ENCODE measurements around the gene ADCK2. TPM values are rescaled to one million over a fixed set of nuclear protein-coding genes. Genes with fewer than 3 reads are reported as not detected.
A peak's percentile ranks its signal among the peaks of the same experiment; 100 is the strongest.

ADCK2 gene
- total RNA-seq, 2 experiments from 2014 or later = 20.6 to 20.8 TPM

GRCh38 chr7:140677496-140677895, 4.8 kb downstream of the ADCK2 start:
- H3K4me3 Mint-ChIP-seq = no peak overlapping the region
- H3K27me3 Mint-ChIP-seq (ENCODE audit: low read depth) = no peaks in the 10 kb centered on the region
- no peaks in the 10 kb centered on the region for H3K9me3 Mint-ChIP-seq (ENCODE audit: insufficient read depth)
- no peak overlapping the region for H3K27ac Mint-ChIP-seq
- DNase-seq (no peak), ATAC-seq (no peak)
- ChIA-PET CTCF (no interaction called here), POLR2A (no interaction called here)
- peaks cover 26% of the 10 kb centered on the region for H3K4me1 Mint-ChIP-seq (ENCODE audit: low read depth)
- H3K36me3 Mint-ChIP-seq (ENCODE audit: low read depth) = peaks cover 39% of the 10 kb centered on the region

- Mint-ChIP-seq H3K4me3 (no peak overlapping the region), H3K9me3 (ENCODE audit: insufficient read depth) (no peaks in the 10 kb centered on the region), H3K4me1 (ENCODE audit: low read depth) (peaks cover 26% of the 10 kb centered on the region), H3K27me3 (ENCODE audit: low read depth) (no peaks in the 10 kb centered on the region), H3K27ac (no peak overlapping the region), H3K36me3 (ENCODE audit: low read depth) (peaks cover 39% of the 10 kb centered on the region)
- POLR2A ChIA-PET = no interaction called here
- ATAC-seq = no peak
- CTCF ChIA-PET = interaction anchor here (1.5 to 2.1 kb wide), 2 partner anchors 9 to 45 kb away, joined by 3 to 6 read pairs; no protein-coding TSS in a partner anchor
- DNase-seq = no peak
Observed at GRCh38 chr7:140678081-140678815, 5.5 kb downstream of the ADCK2 start.

GRCh38 chr7:140678816-140679130, 6.0 kb downstream of the ADCK2 start:
- no peak for ATAC-seq
- CTCF ChIA-PET = interaction anchor here (1.5 to 2.1 kb wide), 2 partner anchors 10 to 45 kb away, joined by 3 to 6 read pairs; no protein-coding TSS in a partner anchor
- Mint-ChIP-seq H3K27me3 (ENCODE audit: low read depth) (no peaks in the 10 kb centered on the region), H3K27ac (no peak overlapping the region), H3K9me3 (ENCODE audit: insufficient read depth) (no peaks in the 10 kb centered on the region), H3K4me1 (ENCODE audit: low read depth) (peaks cover 23% of the 10 kb centered on the region), H3K36me3 (ENCODE audit: low read depth) (peaks cover 39% of the 10 kb centered on the region), H3K4me3 (no peak overlapping the region)
- POLR2A ChIA-PET = no interaction called here
- no peak for DNase-seq

- CTCF ChIA-PET = interaction anchor here (1.5 to 2.1 kb wide), 2 partner anchors 10 to 44 kb away, joined by 3 to 6 read pairs; no protein-coding TSS in a partner anchor
- H3K27ac Mint-ChIP-seq = no peak overlapping the region
- H3K9me3 Mint-ChIP-seq (ENCODE audit: insufficient read depth) = no peaks in the 10 kb centered on the region
- no peak overlapping the region for H3K4me3 Mint-ChIP-seq
- no peak for DNase-seq
- peaks cover 18% of the 10 kb centered on the region for H3K4me1 Mint-ChIP-seq (ENCODE audit: low read depth)
- ATAC-seq = no peak
- peaks cover 43% of the 10 kb centered on the region for H3K36me3 Mint-ChIP-seq (ENCODE audit: low read depth)
- POLR2A ChIA-PET = no interaction called here
- no peaks in the 10 kb centered on the region for H3K27me3 Mint-ChIP-seq (ENCODE audit: low read depth)
Observed at GRCh38 chr7:140679186-140679585, 6.4 kb downstream of the ADCK2 start.

GRCh38 chr7:140680886-140681285, 8.1 kb downstream of the ADCK2 start:
- no peaks in the 10 kb centered on the region for H3K27me3 Mint-ChIP-seq (ENCODE audit: low read depth)
- ChIA-PET POLR2A (no interaction called here), CTCF (no interaction called here)

GRCh38 chr7:140681766-140682165, 9.0 kb downstream of the ADCK2 start:
- ChIA-PET POLR2A (no interaction called here), CTCF (no interaction called here)
- Mint-ChIP-seq H3K4me1 (ENCODE audit: low read depth) (no peaks in the 10 kb centered on the region), H3K36me3 (ENCODE audit: low read depth) (peaks cover 48% of the 10 kb centered on the region), H3K9me3 (ENCODE audit: insufficient read depth) (no peaks in the 10 kb centered on the region), H3K4me3 (no peak overlapping the region), H3K27ac (no peak overlapping the region), H3K27me3 (ENCODE audit: low read depth) (no peaks in the 10 kb centered on the region)
- no peak for ATAC-seq
- DNase-seq = no peak

More at GRCh38 chr7:140680886-140681285, 8.1 kb downstream of the ADCK2 start:
- H3K36me3 Mint-ChIP-seq (ENCODE audit: low read depth) = peaks cover 47% of the 10 kb centered on the region
- H3K4me1 Mint-ChIP-seq (ENCODE audit: low read depth) = peaks cover 3% of the 10 kb centered on the region
- H3K9me3 Mint-ChIP-seq (ENCODE audit: insufficient read depth) = no peaks in the 10 kb centered on the region
- ATAC-seq (no peak), DNase-seq (no peak)
- no peak overlapping the region for H3K4me3 Mint-ChIP-seq
- no peak overlapping the region for H3K27ac Mint-ChIP-seq

- DNase-seq (no peak), ATAC-seq (no peak)
- ChIA-PET POLR2A (no interaction called here), CTCF (no interaction called here)
- Mint-ChIP-seq H3K4me3 (no peak overlapping the region), H3K27ac (no peak overlapping the region), H3K27me3 (ENCODE audit: low read depth) (no peaks in the 10 kb centered on the region), H3K9me3 (ENCODE audit: insufficient read depth) (no peaks in the 10 kb centered on the region), H3K36me3 (ENCODE audit: low read depth) (peaks cover 46% of the 10 kb centered on the region), H3K4me1 (ENCODE audit: low read depth) (no peaks in the 10 kb centered on the region)
Observed at GRCh38 chr7:140683657-140684056, 10.9 kb downstream of the ADCK2 start.

- no peak for DNase-seq
- Mint-ChIP-seq H3K36me3 (ENCODE audit: low read depth) (peaks cover 42% of the 10 kb centered on the region), H3K4me3 (no peak overlapping the region), H3K9me3 (ENCODE audit: insufficient read depth) (no peaks in the 10 kb centered on the region), H3K27ac (no peak overlapping the region), H3K4me1 (ENCODE audit: low read depth) (no peaks in the 10 kb centered on the region), H3K27me3 (ENCODE audit: low read depth) (no peaks in the 10 kb centered on the region)
- no peak for ATAC-seq
- CTCF ChIA-PET = interaction anchor here (1.5 kb wide), 1 partner anchor 32 kb away, joined by 4 read pairs; no protein-coding TSS in a partner anchor
- POLR2A ChIA-PET = no interaction called here
Observed at GRCh38 chr7:140684066-140684950, 11.6 kb downstream of the ADCK2 start.

- no peak for ATAC-seq
- POLR2A ChIA-PET = no interaction called here
- no peak overlapping the region for H3K4me3 Mint-ChIP-seq
- no peaks in the 10 kb centered on the region for H3K4me1 Mint-ChIP-seq (ENCODE audit: low read depth)
- H3K36me3 Mint-ChIP-seq (ENCODE audit: low read depth) = peaks cover 34% of the 10 kb centered on the region
- CTCF ChIA-PET = interaction anchor here (1.1 to 1.5 kb wide), 2 partner anchors 9 to 33 kb away, joined by 3 to 4 read pairs; no protein-coding TSS in a partner anchor
- no peaks in the 10 kb centered on the region for H3K9me3 Mint-ChIP-seq (ENCODE audit: insufficient read depth)
- DNase-seq = peak; percentile 14
- H3K27me3 Mint-ChIP-seq (ENCODE audit: low read depth) = no peaks in the 10 kb centered on the region
- no peak overlapping the region for H3K27ac Mint-ChIP-seq
Observed at GRCh38 chr7:140685407-140686087, 12.8 kb downstream of the ADCK2 start.

- ChIA-PET CTCF (no interaction called here), POLR2A (no interaction called here)
- Mint-ChIP-seq H3K27ac (no peak overlapping the region), H3K36me3 (ENCODE audit: low read depth) (peaks cover 36% of the 10 kb centered on the region), H3K27me3 (ENCODE audit: low read depth) (no peaks in the 10 kb centered on the region), H3K4me1 (ENCODE audit: low read depth) (no peaks in the 10 kb centered on the region), H3K4me3 (no peak overlapping the region), H3K9me3 (ENCODE audit: insufficient read depth) (no peaks in the 10 kb centered on the region)
- ATAC-seq (no peak), DNase-seq (peak; percentile 12)
Observed at GRCh38 chr7:140686921-140687320, 14.2 kb downstream of the ADCK2 start.

- ATAC-seq = no peak
- ChIA-PET POLR2A (interaction anchor here (1.0 kb wide), 1 partner anchor 11 kb away, joined by 3 read pairs; no protein-coding TSS in a partner anchor), CTCF (no interaction called here)
- Mint-ChIP-seq H3K27me3 (ENCODE audit: low read depth) (no peaks in the 10 kb centered on the region), H3K36me3 (ENCODE audit: low read depth) (peaks cover 34% of the 10 kb centered on the region), H3K4me1 (ENCODE audit: low read depth) (no peaks in the 10 kb centered on the region), H3K4me3 (no peak overlapping the region), H3K9me3 (ENCODE audit: insufficient read depth) (no peaks in the 10 kb centered on the region), H3K27ac (no peak overlapping the region)
- peak; percentile 11 for DNase-seq
Observed at GRCh38 chr7:140688341-140688740, 15.6 kb downstream of the ADCK2 start.
